ACC112 (cell line): Measurements from ENCODE around the gene HOXB8.
A peak's percentile ranks its signal among the peaks of the same experiment; 100 is the strongest.

Experiments used
- H2AFZ ChIP-seq: fragments of 200-600 bp; sonication (generic); one replicate; pipeline ENCODE4 v1.6.0; 2017; ENCODE audit warnings: antibody characterized with exemption, low read length; ENCODE audit not compliant: unreplicated experiment
- H3K27ac ChIP-seq: fragments of 200-600 bp; sonication (generic); 2 replicates; pipeline ENCODE4 v1.5.1; 2014; ENCODE audit warnings: low read depth, mild to moderate bottlenecking, antibody characterized with exemption, low read length, moderate library complexity
- H3K27me3 ChIP-seq: fragments of 200-600 bp; sonication (generic); 2 replicates; pipeline ENCODE4 v1.6.1; 2014; ENCODE audit warnings: mild to moderate bottlenecking, antibody characterized with exemption, low read length, moderate library complexity, mixed read lengths; ENCODE audit not compliant: insufficient read depth
- H3K36me3 ChIP-seq: fragments of 200-600 bp; sonication (generic); 2 replicates; pipeline ENCODE4 v1.6.1; 2016; ENCODE audit warnings: mild to moderate bottlenecking, antibody characterized with exemption, low read length, moderate library complexity, mixed read lengths; ENCODE audit not compliant: insufficient read depth
- H3K4me1 ChIP-seq: fragments of 200-600 bp; sonication (generic); one replicate; pipeline ENCODE4 v1.6.1; 2016; ENCODE audit warnings: low read length, mixed read lengths; ENCODE audit not compliant: insufficient read depth, unreplicated experiment, control insufficient read depth
- H3K4me3 ChIP-seq: fragments of 200-600 bp; sonication (generic); 2 replicates; pipeline ENCODE4 v1.5.1; 2014; ENCODE audit warnings: mild to moderate bottlenecking, low read depth, low read length
- H3K79me2 ChIP-seq: fragments of 200-600 bp; sonication (generic); one replicate; pipeline ENCODE4 v1.6.0; 2016; ENCODE audit warnings: low read length; ENCODE audit not compliant: control insufficient read depth, unreplicated experiment, insufficient read depth

Gene HOXB8

DNA sequence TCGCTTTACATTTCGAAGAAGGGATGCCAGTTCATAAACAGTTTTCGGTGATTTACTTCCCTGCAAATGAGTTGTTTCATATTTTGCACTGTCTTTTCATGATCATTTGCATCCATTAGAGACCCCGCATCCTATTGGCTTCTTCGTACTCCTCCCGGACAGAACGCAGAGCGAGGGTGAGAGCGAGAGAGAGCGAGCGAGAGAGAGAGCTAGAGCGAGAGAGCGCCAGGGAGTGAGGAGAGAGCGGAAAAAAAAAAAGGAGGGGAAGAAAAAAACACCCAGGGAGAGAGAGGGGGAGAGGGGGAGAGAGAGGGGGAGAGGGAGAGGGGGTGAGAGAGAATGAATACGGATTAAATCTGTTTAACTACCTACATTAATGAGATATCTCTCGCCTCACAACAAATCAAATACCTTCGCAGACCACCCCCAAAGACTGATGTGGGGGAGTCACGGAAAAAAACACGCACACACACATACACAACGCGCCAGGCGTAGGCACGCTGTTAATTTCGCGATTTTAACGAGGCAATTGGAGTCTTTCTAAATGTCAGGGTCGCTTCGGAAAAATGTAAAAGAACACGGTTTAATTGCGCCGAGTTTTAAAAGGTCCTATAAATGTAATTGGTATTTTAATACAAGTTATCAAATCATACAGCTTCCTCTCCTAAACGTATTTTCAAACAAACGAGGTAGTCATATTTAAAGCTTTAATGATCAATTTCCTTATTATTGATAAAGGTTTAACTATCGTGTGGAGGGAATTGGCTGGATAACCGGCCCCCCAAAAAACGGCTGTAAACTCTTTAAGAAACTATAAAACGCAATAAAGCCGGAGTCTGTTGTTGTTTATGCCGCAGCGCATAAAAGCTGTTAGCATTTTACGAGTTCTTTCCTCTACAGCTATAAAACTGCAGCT, at the start of gene HOXB8:
Gene HOXB8 (minus strand): TSS at position 246 of the 916 bp plus-strand sequence. CDS start 588 bp downstream, outside the sequence.
- Histone ChIP-seq H3K79me2 (no peaks in the 10 kb centered on the region), H2AFZ (no peak within 1 kb of the TSS)

DNA sequence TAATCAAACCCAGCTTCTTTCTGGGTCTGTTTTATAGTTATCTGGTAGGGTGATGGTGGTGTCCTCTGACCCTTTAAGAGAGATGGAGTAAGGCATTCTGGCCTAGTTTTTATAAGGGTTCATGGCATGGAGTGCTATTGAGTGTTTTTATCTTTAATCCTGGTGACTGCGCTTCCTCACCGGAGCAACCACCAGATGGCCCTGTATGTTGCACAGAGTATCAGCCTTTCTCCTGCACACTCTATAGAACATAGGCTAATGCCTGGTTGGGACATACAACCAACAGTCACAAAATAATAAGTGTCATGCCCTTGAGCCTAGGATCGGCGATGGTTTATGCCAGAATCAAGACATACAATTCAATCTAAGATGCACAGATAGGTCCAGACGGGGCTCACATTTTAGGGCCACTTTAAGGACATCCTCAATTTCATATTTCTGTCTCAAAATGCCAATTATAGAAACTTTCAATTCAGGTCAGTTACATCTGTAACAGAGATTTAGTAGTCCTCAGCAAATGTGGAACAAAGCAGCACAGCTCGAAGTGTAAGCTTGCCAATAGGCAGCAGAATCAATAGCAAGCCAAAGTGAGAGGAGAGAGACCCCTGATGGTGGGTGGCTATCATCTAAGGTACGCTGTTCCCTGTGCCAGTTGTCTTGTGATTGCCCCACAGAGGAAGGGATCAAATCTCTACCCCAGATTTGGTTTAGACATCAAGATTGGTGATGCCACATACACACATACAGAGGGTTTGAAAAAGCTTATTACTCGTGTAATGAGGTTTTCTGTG, 48.2 kb upstream of the HOXB8 start:
- Histone ChIP-seq H3K36me3 (no peaks in the 10 kb centered on the region), H3K27me3 (peaks cover 52% of the 10 kb centered on the region), H3K4me1 (no peaks in the 10 kb centered on the region), H2AFZ (no peak overlapping the region), H3K4me3 (no peak overlapping the region), H3K79me2 (no peaks in the 10 kb centered on the region), H3K27ac (no peak overlapping the region)

More for the DNA sequence above, at the start of gene HOXB8:
- Histone ChIP-seq H3K4me1 (no peaks in the 10 kb centered on the region), H3K27ac (no peak within 1 kb of the TSS), H3K36me3 (no peaks in the 10 kb centered on the region), H3K27me3 (peaks cover 99% of the 10 kb centered on the region), H3K4me3 (no peak within 1 kb of the TSS)

DNA sequence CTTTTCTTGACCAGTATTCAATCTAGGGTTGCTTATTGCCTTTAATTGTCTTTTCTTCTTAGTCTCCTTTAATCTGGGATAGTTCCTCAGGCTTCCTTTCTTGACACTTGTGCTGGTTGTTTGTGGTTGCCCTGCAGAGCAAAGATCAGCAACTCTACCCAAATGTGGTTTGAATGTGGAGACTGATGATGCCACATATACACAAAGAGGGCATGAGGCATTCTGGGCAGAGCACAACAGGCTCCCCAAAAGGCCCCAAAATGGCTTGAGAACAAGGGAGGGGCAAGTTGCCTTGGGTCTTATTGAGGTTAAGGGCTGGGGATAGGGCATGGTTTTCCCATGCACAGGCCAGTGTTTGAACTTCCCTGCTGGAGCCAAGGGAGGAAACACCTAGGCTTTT, 40.8 kb upstream of the HOXB8 start:
- H3K36me3 ChIP-seq, result no peaks in the 10 kb centered on the region
- no peaks in the 10 kb centered on the region for H3K79me2 ChIP-seq
- H3K27ac ChIP-seq, result no peak overlapping the region
- peaks cover 49% of the 10 kb centered on the region for H3K27me3 ChIP-seq
- no peaks in the 10 kb centered on the region for H3K4me1 ChIP-seq
- no peak overlapping the region for H3K4me3 ChIP-seq
- no peak overlapping the region for H2AFZ ChIP-seq

DNA sequence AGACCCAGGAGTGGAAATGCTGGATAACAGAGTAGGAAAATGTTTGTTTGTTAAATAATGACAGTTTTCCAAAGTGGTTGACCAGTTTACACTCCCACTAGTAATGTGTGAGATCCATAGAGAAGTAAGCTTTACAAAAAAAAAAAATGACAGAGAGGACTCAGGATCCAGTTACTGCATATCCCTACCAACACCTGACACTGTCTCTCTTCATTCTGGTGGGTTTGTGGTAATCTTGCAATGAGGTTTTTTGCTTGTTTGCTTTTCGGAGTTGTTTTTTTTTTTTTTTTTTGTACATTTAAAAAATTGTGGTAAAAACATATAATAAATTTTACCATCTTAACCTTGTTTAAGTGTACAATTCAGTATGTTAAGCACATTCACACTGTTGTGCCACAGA, 34.6 kb upstream of the HOXB8 start:
- no peaks in the 10 kb centered on the region for H3K79me2 ChIP-seq
- H3K4me3 ChIP-seq, result no peak overlapping the region
- H3K36me3 ChIP-seq, result no peaks in the 10 kb centered on the region
- H3K27me3 ChIP-seq, result peaks cover 65% of the 10 kb centered on the region
- no peaks in the 10 kb centered on the region for H3K4me1 ChIP-seq
- no peak overlapping the region for H3K27ac ChIP-seq
- no peak overlapping the region for H2AFZ ChIP-seq

DNA sequence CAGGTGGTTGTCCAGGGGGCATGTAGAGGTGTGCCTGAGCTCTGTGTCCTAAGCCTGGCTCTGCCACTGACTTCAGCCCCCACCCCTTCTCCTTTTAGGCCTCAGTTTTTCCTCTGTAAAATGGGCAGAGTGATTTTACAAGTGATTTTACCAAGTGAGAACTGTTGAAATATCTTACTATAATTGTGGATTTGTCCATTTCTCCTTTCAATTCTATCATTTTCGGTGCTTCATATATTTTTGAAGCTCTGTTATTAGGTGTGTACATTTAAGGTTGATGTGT, 32.8 kb upstream of the HOXB8 start:
- Histone ChIP-seq H3K79me2 (no peaks in the 10 kb centered on the region), H3K4me3 (no peak overlapping the region), H3K36me3 (no peaks in the 10 kb centered on the region), H3K4me1 (no peaks in the 10 kb centered on the region), H3K27me3 (peaks cover 81% of the 10 kb centered on the region), H3K27ac (no peak overlapping the region), H2AFZ (no peak overlapping the region)

DNA sequence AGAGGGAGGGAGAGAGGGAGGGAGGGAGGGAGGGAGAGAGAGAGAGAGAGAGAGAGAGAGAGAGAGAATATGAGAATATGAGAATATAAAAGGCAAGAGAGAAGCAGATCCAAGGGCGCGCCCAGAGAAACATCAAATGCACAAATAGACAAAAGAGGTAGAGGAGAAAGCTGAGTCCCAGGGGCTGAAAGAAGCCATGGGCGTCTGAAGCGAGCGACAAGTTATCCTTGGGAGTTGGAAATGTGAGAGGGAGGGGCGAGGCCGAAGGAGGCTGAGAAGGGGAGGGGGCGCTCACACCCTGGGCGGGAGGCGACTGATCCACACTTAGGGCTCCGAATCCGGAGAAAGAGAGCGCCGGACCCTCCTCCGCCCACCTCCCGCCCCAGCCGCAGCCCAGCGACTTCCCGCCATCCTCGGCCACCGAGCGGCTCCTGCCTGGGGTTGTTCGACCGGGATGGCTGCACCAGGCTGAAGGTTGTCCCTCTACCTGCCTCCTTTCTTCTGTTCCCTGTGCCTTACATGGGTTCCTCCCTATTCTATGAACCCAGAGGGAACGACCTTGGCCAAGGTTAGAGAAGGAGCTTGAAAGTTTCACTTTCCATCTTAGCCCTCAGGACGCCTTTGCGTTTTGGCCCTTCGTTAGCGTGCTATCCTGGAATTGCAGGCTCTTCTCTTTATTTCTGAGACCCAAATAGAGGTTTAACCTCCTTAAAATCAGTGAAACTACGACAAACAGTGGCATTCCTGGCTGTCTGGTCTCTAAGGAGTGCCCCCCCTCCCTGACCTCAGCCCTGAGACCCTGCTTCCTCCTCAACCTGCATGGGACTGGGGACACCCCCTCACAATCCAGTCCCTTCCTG, 32.2 kb upstream of the HOXB8 start:
- peak overlapping the region; percentile 78 for H3K4me3 ChIP-seq
- no peaks in the 10 kb centered on the region for H3K4me1 ChIP-seq
- peaks cover 82% of the 10 kb centered on the region for H3K27me3 ChIP-seq
- no peaks in the 10 kb centered on the region for H3K79me2 ChIP-seq
- H3K27ac ChIP-seq, result no peak overlapping the region
- no peak overlapping the region for H2AFZ ChIP-seq
- H3K36me3 ChIP-seq, result no peaks in the 10 kb centered on the region

DNA sequence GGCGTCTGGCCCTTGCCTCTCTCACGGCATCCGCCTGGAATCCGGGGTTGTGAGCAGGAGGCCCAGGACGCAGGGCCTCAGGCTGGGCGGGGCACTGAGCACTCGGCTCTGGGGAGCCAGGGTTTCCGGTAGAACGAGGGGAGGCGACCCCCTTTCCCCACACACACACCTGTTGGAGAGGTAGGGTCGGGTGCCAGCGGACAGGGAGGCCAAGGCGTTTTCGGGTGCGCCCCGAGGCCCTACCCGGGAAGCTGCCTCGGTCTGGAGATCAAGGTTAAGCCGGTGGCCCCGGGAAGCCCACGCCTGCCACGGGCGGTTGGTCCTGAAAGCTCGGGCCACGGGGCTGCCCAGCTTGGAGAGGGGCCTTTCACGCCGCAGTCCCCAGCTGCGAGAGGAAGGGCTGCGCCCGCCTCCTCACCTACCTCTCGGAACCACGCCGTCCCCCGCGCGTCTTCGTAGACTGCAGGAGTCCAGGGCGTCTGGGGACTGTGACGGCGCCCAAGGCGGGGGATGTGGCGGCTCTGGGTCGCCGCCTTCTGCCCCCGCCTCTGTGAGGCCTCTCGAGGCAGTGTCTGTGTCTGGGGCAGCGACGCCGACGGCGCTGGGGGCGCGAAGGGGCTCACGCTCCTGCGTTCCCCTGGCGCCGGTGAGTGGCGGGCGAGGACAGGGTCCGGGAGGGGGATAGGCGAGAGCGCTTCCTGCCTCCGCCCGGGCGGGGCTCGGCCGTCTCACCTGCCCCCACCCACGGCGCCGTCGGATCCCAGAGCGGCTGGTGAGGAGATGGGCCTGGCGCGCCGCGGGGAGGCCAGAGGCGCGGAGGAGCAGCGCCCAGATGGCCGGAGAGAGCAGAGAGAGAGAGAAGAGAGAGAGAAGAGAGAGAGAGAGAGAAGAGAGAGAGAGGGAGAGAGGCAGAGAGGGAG, 31.4 kb upstream of the HOXB8 start:
- Histone ChIP-seq H3K27ac (no peak overlapping the region), H3K4me3 (no peak overlapping the region), H3K79me2 (no peaks in the 10 kb centered on the region), H2AFZ (no peak overlapping the region), H3K36me3 (no peaks in the 10 kb centered on the region), H3K4me1 (no peaks in the 10 kb centered on the region), H3K27me3 (peaks cover 85% of the 10 kb centered on the region)

DNA sequence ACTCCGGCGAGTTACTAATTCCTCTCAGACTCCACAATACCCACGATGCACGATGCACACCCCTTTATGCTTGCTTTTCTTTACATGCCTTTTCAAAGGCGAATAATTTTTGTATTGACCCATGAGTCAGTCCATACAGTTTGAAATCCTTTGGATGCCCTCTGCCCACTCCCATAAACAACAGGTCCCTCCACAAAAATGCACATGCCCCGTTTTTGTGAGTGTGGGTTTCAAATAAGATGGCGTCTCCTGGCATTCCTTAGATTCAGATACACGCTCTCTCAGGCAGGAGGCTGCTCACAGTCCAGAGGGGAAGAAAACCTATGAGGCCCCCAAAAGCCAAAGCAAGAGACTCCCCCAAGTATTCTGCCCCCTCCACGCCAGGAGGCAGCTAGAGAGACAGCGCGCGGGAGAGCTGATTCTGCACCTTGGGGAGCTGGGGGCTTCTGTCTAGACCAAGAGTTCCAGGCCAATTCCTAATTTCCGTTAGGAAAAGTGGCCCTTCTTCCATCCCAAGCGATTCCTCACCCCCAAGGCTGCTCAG, 30.6 kb upstream of the HOXB8 start:
- no peak overlapping the region for H3K27ac ChIP-seq
- no peaks in the 10 kb centered on the region for H3K36me3 ChIP-seq
- H3K4me3 ChIP-seq, result no peak overlapping the region
- H3K79me2 ChIP-seq, result no peaks in the 10 kb centered on the region
- H2AFZ ChIP-seq, result no peak overlapping the region
- H3K4me1 ChIP-seq, result no peaks in the 10 kb centered on the region
- peaks cover 93% of the 10 kb centered on the region for H3K27me3 ChIP-seq

DNA sequence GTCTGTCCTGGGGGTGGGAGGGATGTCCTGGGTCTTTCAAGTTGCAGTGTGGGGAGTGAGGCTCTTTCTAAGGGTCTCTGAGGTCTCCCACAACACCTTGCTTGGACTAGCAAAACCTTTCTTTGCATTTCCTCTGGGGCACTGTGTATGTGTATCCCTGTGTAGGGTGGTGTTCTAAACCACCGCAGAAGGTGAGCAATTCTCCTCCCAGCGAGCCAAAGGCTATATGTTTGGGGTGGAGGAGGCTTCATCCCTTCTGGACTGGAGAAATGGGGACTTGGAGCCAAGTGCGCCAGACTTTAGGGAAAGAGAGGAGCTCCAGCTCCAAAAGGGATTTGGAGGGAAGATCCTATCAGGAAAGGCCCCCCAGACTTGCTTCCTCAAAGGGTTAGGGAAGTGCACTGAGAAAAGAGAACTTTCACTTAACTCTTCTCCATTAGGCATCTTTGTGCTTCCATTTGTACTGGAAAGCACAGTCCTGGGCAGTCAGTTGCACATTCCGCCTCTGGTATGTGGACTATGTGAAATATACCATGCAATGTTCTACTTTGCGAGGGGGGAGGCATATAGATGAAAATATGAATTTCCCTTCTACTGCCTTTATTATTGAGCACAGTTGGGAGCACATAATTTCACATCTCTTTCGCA, 29.9 kb upstream of the HOXB8 start:
- H3K79me2 ChIP-seq, result no peaks in the 10 kb centered on the region
- no peak overlapping the region for H3K27ac ChIP-seq
- H3K4me1 ChIP-seq, result no peaks in the 10 kb centered on the region

More for the DNA sequence above, 29.9 kb upstream of the HOXB8 start:
- no peak overlapping the region for H2AFZ ChIP-seq
- no peaks in the 10 kb centered on the region for H3K36me3 ChIP-seq
- H3K4me3 ChIP-seq, result no peak overlapping the region
- peaks cover 97% of the 10 kb centered on the region for H3K27me3 ChIP-seq
